ENCODE measurements around the gene CAMTA1. TPM values are rescaled to one million over a fixed set of nuclear protein-coding genes. Genes with fewer than 3 reads are reported as not detected.

Gene CAMTA1
- total RNA-seq, 6 donors from 2014 or later: 38.8 to 74.0 (median 46.1) TPM

DNA sequence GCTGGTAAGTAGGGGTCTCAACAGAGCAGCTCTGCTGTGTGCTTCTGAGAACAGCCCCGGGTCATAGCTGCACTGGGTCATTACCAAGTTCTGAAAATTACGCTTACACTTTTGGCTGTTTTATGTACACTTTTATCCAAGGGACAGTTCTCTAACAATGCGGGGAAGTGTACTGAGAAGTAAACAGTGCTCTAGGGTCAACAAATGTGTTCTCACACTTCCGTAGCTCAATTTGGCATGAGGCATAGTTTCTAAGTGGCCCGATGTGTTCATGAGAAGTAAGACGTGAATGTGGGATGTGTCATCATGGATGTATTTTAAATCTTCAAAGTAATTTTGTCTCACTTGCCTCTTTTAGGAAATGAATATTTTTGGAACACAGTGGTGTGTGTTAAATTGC is 975.0 kb downstream of the CAMTA1 start:
- Histone ChIP-seq H3K36me3 (no peaks in the 10 kb centered on the region), H3K9me3 (no peaks in the 10 kb centered on the region), H3K4me3 (no peak overlapping the region), H3K4me1 (peaks cover 0 to 9% (median 2%) of the 10 kb centered on the region in 4 donors), H3K27ac (peak overlapping the region in 3 of 4 donors; percentile 17 to 63 (median 33)), H3K27me3 (no peaks in the 10 kb centered on the region)
- no peak for TF ChIP-seq POLR2A (IDR thresholded peaks at IDR 0.05)
- TF ChIP-seq, protein P1, sequence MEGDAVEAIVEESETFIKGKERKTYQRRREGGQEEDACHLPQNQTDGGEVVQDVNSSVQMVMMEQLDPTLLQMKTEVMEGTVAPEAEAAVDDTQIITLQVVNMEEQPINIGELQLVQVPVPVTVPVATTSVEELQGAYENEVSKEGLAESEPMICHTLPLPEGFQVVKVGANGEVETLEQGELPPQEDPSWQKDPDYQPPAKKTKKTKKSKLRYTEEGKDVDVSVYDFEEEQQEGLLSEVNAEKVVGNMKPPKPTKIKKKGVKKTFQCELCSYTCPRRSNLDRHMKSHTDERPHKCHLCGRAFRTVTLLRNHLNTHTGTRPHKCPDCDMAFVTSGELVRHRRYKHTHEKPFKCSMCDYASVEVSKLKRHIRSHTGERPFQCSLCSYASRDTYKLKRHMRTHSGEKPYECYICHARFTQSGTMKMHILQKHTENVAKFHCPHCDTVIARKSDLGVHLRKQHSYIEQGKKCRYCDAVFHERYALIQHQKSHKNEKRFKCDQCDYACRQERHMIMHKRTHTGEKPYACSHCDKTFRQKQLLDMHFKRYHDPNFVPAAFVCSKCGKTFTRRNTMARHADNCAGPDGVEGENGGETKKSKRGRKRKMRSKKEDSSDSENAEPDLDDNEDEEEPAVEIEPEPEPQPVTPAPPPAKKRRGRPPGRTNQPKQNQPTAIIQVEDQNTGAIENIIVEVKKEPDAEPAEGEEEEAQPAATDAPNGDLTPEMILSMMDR (IDR thresholded peaks at IDR 0.05): no peak
- peak in 1 of 4 donors; percentile 42 for TF ChIP-seq EP300 (IDR thresholded peaks at IDR 0.05)
- TF ChIP-seq POLR2AphosphoS5 (IDR thresholded peaks at IDR 0.05): peak; percentile 12 to 48
- 58 to 66% methylated on average over 6 of the region's 6 CpGs for WGBS, 2 donors
- ATAC-seq (ENCODE audit: low FRiP score in 2 of 2) (no peak), DNase-seq (no peak)

DNA sequence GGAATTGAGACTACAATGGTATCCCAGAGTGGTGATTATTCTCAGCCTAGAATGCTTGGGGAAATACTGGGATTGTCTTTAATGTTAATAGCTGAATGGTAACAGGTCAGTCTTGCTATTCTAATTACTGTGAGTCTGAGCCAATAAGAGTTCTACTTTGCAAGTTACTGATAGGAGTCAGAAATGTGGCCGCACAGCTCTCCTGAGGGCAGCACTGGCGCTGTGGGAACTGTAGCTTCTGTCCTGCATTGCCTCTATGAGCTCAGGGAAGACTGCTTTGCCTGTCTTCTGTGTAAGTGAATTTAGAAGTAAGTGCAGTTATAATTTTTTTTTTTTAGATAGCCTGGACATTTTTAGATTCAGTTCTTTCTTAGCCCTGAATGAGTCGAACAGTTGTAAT is 975.8 kb downstream of the CAMTA1 start:
- Histone ChIP-seq H3K4me3 (no peak overlapping the region), H3K27ac (peak overlapping the region in 3 of 4 donors; percentile 17 to 63 (median 31)), H3K9me3 (no peaks in the 10 kb centered on the region), H3K36me3 (no peaks in the 10 kb centered on the region), H3K4me1 (peaks cover 0 to 9% (median 2%) of the 10 kb centered on the region in 4 donors), H3K27me3 (no peaks in the 10 kb centered on the region)
- WGBS, 2 donors: 82 to 89% methylated on average over 3 of the region's 3 CpGs
- DNase-seq (no peak), ATAC-seq (ENCODE audit: low FRiP score in 2 of 2) (no peak)
- TF ChIP-seq POLR2AphosphoS5 (IDR thresholded peaks at IDR 0.05) (no peak), POLR2A (IDR thresholded peaks at IDR 0.05) (no peak), EP300 (IDR thresholded peaks at IDR 0.05) (no peak)
- TF ChIP-seq, protein P1 (IDR thresholded peaks at IDR 0.05): no peak

DNA sequence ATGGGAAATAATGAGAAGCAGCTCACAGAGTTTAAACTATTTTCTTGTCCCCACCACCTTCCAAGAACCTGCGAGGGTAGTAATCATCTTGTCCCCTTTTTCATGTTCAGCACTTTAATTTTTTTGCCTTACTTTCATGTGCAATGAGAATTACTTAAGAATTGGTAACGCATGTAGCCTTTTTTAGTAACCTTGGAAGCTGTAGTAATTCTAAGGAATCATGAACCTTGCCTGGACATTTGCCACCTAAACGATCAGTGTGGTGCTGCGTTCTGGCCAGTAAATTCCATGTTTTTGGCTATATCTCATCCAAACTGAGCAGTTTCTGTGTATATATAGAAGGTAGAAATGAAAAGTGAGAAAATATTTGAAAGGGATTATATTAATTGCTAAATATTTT is 981.9 kb downstream of the CAMTA1 start:
- H3K27ac ChIP-seq: no peak overlapping the region
- no peaks in the 10 kb centered on the region for H3K27me3 ChIP-seq
- ATAC-seq (ENCODE audit: low FRiP score in 2 of 2): no peak
- no peak overlapping the region for H3K4me3 ChIP-seq
- WGBS, 2 donors: 62 to 77% methylated on average over 4 of the region's 4 CpGs
- no peak for DNase-seq
- peaks cover 6 to 16% (median 9%) of the 10 kb centered on the region in 4 donors for H3K4me1 ChIP-seq
- TF ChIP-seq POLR2AphosphoS5 (IDR thresholded peaks at IDR 0.05): no peak
- no peak for TF ChIP-seq EP300 (IDR thresholded peaks at IDR 0.05)
- no peak for TF ChIP-seq POLR2A (IDR thresholded peaks at IDR 0.05)
- TF ChIP-seq, protein P1 (IDR thresholded peaks at IDR 0.05): no peak
- no peaks in the 10 kb centered on the region for H3K9me3 ChIP-seq
- no peaks in the 10 kb centered on the region for H3K36me3 ChIP-seq

DNA sequence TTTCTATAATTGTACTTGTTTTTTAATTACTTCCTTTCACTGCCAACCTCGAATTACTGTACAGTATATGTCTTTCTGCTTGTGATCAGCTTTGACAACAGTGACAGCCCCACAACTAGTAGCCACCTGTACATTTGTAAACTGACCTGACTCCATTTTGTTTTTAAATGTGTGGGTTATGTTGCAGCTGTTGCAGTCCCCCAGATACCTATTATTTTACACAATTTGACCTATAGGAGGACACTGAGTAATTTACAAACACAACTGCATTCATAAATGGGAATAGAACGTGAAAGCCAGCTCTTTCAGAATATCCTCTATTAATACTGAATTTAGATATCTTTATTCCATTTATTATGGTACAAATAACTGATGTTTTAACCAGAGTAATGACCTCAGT is 983.3 kb downstream of the CAMTA1 start:
- no peaks in the 10 kb centered on the region for H3K27me3 ChIP-seq
- TF ChIP-seq POLR2A (IDR thresholded peaks at IDR 0.05): no peak
- TF ChIP-seq EP300 (IDR thresholded peaks at IDR 0.05): no peak
- no peak for TF ChIP-seq POLR2AphosphoS5 (IDR thresholded peaks at IDR 0.05)
- TF ChIP-seq, protein P1 (IDR thresholded peaks at IDR 0.05): no peak
- H3K9me3 ChIP-seq: no peaks in the 10 kb centered on the region
- H3K36me3 ChIP-seq: peaks cover 0 to 4% (median 0%) of the 10 kb centered on the region in 4 donors
- H3K27ac ChIP-seq: no peak overlapping the region
- no peak for DNase-seq
- 55% methylated on average over 2 of the region's 2 CpGs for WGBS, 2 donors
- H3K4me3 ChIP-seq: no peak overlapping the region
- ATAC-seq (ENCODE audit: low FRiP score in 2 of 2): no peak
- peaks cover 16 to 30% (median 21%) of the 10 kb centered on the region in 4 donors for H3K4me1 ChIP-seq

Data from upper lobe of left lung (tissue), 6 donors.